NB4 (cell line): ENCODE data around the gene MYO7A.
A peak's percentile ranks its signal among the peaks of the same experiment; 100 is the strongest.

Experiments
- DNase-seq: peaks from one replicate; pipeline ENCODE4 v3.0.0; 2010; ENCODE audit warnings: low read depth
- H3K4me3 ChIP-seq: one replicate; pipeline ENCODE4 v1.5.1; 2011; ENCODE audit warnings: mild to moderate bottlenecking, low read depth, low read length, moderate library complexity
- CTCF ChIP-seq: IDR thresholded peaks from one replicate; pipeline ENCODE4 v1.5.1; 2012; ENCODE audit warnings: low read depth, low read length
- MAX ChIP-seq: IDR thresholded peaks from 2 replicates; pipeline ENCODE4 v1.6.1; 2011; ENCODE audit warnings: low read depth, low read length
- MYC ChIP-seq: IDR thresholded peaks from 2 replicates; pipeline ENCODE4 v1.6.1; 2011; ENCODE audit warnings: low read depth, low read length
- POLR2A ChIP-seq: IDR thresholded peaks from 2 replicates; pipeline ENCODE4 v1.6.1; 2011; ENCODE audit warnings: mild to moderate bottlenecking; ENCODE audit not compliant: insufficient read length; ENCODE audit errors: extremely low read depth

The MYO7A gene

GRCh38 chr11:77173494-77173893, 45.4 kb downstream of the MYO7A start:
- no peak overlapping the region for H3K4me3 ChIP-seq
- no peak for TF ChIP-seq CTCF
- no peak for DNase-seq

DNA sequence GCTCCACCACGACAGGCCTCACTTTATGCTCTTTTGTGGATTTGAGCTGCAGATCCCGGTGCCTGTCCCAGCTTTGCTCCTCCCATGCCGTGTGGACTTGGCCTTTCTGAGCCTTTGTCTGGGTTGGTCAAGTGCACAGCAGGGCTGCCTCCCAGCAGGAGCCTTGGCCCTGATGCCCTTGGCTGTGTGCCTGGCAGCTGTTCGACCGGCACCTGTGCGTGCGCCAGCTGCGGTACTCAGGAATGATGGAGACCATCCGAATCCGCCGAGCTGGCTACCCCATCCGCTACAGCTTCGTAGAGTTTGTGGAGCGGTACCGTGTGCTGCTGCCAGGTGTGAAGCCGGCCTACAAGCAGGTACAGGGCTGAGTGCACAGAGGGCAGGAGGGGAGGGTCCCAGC, 46.5 kb downstream of the MYO7A start:
- no peak overlapping the region for H3K4me3 ChIP-seq
- no peak for DNase-seq
- TF ChIP-seq MYC (no peak), CTCF (no peak), MAX (no peak), POLR2A (no peak)

DNA sequence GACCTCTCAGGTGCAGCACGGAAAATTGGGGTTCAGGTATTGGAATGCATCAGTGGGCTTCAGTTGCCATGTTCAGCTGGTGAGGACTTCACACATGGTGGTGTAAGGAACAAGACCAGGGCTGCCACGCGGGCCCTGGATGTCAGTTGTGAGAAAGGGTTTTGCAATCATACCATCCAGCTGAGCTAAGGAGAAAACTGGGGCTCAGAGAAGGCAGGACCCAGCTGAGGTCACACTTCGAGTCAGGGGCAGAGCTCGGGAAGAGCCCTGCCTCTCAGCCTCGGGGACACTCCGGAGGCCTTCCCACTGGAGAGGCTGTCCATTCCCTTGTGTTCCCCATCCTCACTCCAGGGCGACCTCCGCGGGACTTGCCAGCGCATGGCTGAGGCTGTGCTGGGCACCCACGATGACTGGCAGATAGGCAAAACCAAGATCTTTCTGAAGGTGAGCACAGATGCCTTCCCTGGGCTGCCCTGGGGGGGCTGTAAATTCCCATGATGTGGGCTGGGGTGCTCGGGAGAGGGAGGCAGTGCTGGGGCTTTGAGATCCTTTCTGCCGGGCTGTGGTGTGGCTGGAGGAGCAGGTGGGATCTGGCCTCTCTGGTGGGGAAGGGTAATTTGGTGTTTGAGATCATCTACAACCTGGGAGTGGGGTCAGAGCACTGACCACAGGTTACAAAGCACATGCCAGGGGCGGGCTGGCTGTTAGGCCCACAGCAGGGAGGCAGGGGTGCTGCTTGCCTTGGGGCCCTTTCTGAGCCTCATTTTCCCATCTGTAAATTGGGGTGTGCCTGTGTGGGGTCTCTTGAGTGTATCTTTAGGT, 47.2 kb downstream of the MYO7A start:
- peak; percentile 67 for DNase-seq
- TF ChIP-seq MAX: peak; percentile 75; the same call in 1 of the 2 replicates
- peak; percentile 56; the same call in 1 of the 2 replicates for TF ChIP-seq MYC
- TF ChIP-seq POLR2A: no peak
- no peak for TF ChIP-seq CTCF
- H3K4me3 ChIP-seq: no peak overlapping the region

DNA sequence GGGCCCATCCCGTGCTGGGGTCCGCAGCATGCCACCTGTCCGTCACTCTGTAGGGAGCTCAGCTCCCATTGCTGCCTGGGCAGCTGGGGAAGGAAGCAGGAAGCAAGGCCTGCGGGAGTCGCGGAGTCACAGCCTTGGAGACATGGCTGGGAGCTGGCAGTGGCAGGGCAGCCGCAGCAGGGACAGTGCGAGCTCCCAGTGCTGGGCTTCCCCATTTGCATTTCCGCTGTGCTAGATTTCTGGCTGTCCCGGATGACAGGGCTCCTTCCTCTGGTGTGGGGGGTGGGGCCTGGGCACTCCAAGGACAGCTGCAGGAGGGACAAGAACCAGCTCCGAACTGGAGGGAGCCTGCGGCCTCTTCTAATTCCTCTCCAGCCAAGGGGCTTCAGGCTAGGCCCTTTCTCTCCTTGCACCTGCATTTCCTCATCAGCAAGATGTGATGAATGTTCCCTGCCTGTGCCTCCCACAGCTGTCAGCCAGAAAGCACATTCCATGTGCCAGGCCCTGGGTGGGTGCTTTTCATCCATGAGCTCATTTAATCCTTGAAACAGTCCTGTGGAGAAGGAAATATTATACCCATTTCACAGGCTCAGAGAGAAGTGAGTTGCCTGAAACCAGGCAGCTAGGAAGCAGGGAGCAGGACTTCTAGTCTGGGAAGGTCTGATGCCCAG, 48.0 kb downstream of the MYO7A start:
- peak; percentile 71 for DNase-seq
- H3K4me3 ChIP-seq: no peak overlapping the region
- TF ChIP-seq MYC (peak; percentile 14; the same call in 1 of the 2 replicates), MAX (no peak), POLR2A (peak; percentile 12), CTCF (no peak)

GRCh38 chr11:77176996-77177395, 49.0 kb downstream of the MYO7A start:
- TF ChIP-seq CTCF: no peak
- no peak for TF ChIP-seq MAX
- TF ChIP-seq POLR2A: no peak
- TF ChIP-seq MYC: no peak
- DNase-seq: no peak
- H3K4me3 ChIP-seq: no peak overlapping the region

- no peak overlapping the region for H3K4me3 ChIP-seq
- no peak for DNase-seq
Observed at GRCh38 chr11:77178150-77178549, 50.1 kb downstream of the MYO7A start.

More at GRCh38 chr11:77178150-77178549, 50.1 kb downstream of the MYO7A start:
- TF ChIP-seq CTCF (no peak), MYC (no peak), POLR2A (no peak), MAX (no peak)
